Calu3 (cell line): ENCODE measurements around the gene SLC44A5. TPM values are rescaled to one million over a fixed set of nuclear protein-coding genes. Genes with fewer than 3 reads are reported as not detected.

Experiments used
- BruUV-seq: library from RNA; stranded (reverse); fragments of 400-500 nt; replicated peaks from 2 replicates; lab custom pipeline; 2021; lab: Mats Ljungman, UMichigan
- CTCF ChIA-PET: fragments of 300-600 bp; sonication (Branson Sonifier 250); formaldehyde crosslinking; loops from one replicate; lab custom pipeline; 2022; ENCODE audit warnings: antibody characterized with exemption; lab: Charles Lee
- DNase-seq: peaks from one replicate; pipeline ENCODE4 v3.0.0; 2022
- H3K27ac Mint-ChIP-seq: one replicate; pipeline ENCODE4 v1.8.0; 2022; ENCODE audit warnings: mixed read lengths; ENCODE audit not compliant: unreplicated experiment
- H3K27me3 Mint-ChIP-seq: one replicate; pipeline ENCODE4 v1.8.0; 2022; ENCODE audit warnings: mixed read lengths; ENCODE audit not compliant: unreplicated experiment
- H3K36me3 Mint-ChIP-seq: one replicate; pipeline ENCODE4 v1.8.0; 2022; ENCODE audit warnings: mild to moderate bottlenecking, moderate library complexity, mixed read lengths; ENCODE audit not compliant: insufficient read depth, unreplicated experiment
- H3K4me1 Mint-ChIP-seq: one replicate; pipeline ENCODE4 v1.8.0; 2022; ENCODE audit warnings: mild to moderate bottlenecking, low read depth, mixed read lengths; ENCODE audit not compliant: unreplicated experiment
- H3K4me3 Mint-ChIP-seq: one replicate; pipeline ENCODE4 v1.8.0; 2022; ENCODE audit warnings: mild to moderate bottlenecking, low read depth, moderate library complexity, mixed read lengths; ENCODE audit not compliant: unreplicated experiment
- H3K9me3 Mint-ChIP-seq: one replicate; pipeline ENCODE4 v1.8.0; 2022; ENCODE audit warnings: low read depth, mixed read lengths; ENCODE audit not compliant: unreplicated experiment
- intact Hi-C: fragments of 100-400 bp; cut with micrococcal nuclease; formaldehyde crosslinking; loops from one replicate; pipeline ENCODE4 v1.10.0; 2022; ENCODE audit not compliant: unreplicated experiment
- total RNA-seq: library from RNA; stranded (reverse); gene quantifications from 2 replicates; pipeline ENCODE4 v1.2.3, GENCODE V29; 2022
- TF ChIP-seq, protein P1 (sequence below): fragments of 200-600 bp; IDR thresholded peaks from one replicate; pipeline ENCODE4 v1.8.0; 2022; ENCODE audit warnings: antibody characterized with exemption; ENCODE audit not compliant: unreplicated experiment

Gene SLC44A5
- total RNA-seq, 1 experiment from 2014 or later: 5.8 TPM

DNA sequence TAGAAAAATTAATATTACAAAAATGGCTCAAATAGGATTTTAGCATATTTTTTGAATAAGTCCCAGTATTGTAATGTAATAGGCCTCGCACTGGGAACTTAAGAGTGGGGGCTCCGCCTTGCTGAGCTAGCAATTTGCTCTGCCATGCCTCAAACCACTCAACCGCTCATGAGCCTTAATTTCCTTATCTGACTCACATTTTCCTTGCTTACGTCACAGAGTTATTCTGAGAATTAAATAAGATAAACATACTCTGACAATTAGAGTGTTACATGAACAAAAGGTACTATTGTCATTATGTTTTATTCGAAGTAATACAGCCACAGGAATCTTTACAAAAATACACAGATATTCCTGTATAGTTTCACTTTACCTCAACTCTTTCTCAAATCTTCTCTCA lies 108.1 kb downstream of the SLC44A5 start:
- H3K36me3 Mint-ChIP-seq: peaks cover 11% of the 10 kb centered on the region
- peaks cover 3% of the 10 kb centered on the region for H3K9me3 Mint-ChIP-seq
- TF ChIP-seq, protein P1, sequence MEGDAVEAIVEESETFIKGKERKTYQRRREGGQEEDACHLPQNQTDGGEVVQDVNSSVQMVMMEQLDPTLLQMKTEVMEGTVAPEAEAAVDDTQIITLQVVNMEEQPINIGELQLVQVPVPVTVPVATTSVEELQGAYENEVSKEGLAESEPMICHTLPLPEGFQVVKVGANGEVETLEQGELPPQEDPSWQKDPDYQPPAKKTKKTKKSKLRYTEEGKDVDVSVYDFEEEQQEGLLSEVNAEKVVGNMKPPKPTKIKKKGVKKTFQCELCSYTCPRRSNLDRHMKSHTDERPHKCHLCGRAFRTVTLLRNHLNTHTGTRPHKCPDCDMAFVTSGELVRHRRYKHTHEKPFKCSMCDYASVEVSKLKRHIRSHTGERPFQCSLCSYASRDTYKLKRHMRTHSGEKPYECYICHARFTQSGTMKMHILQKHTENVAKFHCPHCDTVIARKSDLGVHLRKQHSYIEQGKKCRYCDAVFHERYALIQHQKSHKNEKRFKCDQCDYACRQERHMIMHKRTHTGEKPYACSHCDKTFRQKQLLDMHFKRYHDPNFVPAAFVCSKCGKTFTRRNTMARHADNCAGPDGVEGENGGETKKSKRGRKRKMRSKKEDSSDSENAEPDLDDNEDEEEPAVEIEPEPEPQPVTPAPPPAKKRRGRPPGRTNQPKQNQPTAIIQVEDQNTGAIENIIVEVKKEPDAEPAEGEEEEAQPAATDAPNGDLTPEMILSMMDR: no peak
- CTCF ChIA-PET: no interaction called here
- H3K27me3 Mint-ChIP-seq: no peaks in the 10 kb centered on the region
- BruUV-seq: no TSS peak
- DNase-seq: peak; percentile 24
- H3K4me1 Mint-ChIP-seq: peaks cover 10% of the 10 kb centered on the region
- H3K4me3 Mint-ChIP-seq: peak overlapping the region; percentile 31
- peak overlapping the region; percentile 89 for H3K27ac Mint-ChIP-seq
- intact Hi-C loops: loop anchor here (5.0 kb wide), 1 partner anchor 115 kb away; no protein-coding TSS in a partner anchor

DNA sequence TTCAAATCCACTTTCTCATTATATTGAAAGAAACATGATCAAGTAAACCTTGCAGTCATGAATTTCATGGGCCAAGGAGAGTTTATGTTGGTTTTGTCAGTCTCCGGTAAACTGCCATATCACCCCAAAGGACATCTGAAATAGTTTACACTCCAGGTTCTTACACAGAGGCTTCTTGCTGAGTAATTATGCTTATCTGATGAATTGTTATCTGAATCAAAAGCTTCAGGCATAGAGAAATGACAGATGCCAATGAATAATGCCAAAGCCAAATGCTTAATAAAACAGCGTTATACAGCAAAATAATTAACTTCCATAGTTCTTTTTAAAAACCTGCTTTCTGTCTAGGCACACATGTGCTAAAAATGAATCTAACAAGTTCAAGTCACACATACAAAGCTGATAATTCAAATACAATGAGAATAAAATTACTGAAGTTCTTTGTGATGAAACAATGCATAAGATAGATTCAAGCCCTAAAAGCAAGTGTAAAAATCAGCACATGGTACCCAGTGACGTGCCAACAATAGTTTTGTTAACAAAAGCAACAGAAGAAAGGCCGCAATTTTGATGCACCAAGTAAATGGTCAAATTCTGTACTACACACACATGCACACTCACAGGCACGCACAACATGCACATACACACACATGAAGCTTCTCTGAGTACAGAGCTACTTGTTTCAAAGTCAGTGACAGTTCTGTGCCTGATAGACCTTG lies 109.2 kb downstream of the SLC44A5 start:
- peaks cover 11% of the 10 kb centered on the region for H3K36me3 Mint-ChIP-seq
- no peak overlapping the region for H3K27ac Mint-ChIP-seq
- H3K4me3 Mint-ChIP-seq: no peak overlapping the region
- CTCF ChIA-PET: interaction anchor here (0.6 kb wide), 1 partner anchor 224 kb away, joined by 4 read pairs; no protein-coding TSS in a partner anchor
- H3K4me1 Mint-ChIP-seq: peaks cover 10% of the 10 kb centered on the region
- BruUV-seq: no TSS peak
- DNase-seq: no peak
- H3K9me3 Mint-ChIP-seq: peaks cover 6% of the 10 kb centered on the region
- H3K27me3 Mint-ChIP-seq: no peaks in the 10 kb centered on the region
- intact Hi-C loops: loop anchor here (5.0 kb wide), 1 partner anchor 116 kb away; no protein-coding TSS in a partner anchor
- TF ChIP-seq, protein P1: no peak

DNA sequence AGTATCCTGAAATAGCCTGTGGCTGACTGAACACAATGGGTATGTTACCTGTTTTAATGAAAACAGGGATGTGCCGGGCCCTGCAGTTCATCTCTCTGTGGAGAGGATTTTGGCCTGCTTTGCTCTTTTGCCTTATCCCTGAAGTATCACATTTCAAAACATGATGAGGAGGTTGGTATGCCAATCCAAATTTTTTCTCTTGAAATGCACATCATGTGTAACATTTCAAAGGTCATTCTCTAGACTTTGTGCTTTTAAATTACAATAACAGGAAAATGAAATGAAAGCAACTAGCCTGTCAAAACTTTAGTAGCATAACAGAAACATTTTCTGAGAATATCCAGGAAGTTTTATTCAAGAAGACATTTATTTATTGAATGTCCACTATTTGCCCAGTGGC lies 118.9 kb downstream of the SLC44A5 start:
- Mint-ChIP-seq H3K36me3 (no peaks in the 10 kb centered on the region), H3K4me1 (no peaks in the 10 kb centered on the region), H3K9me3 (peaks cover 5% of the 10 kb centered on the region), H3K4me3 (no peak overlapping the region), H3K27me3 (no peaks in the 10 kb centered on the region), H3K27ac (no peak overlapping the region)
- no peak for DNase-seq
- TF ChIP-seq, protein P1: no peak
- intact Hi-C loops: no loop called here
- CTCF ChIA-PET: no interaction called here
- no TSS peak for BruUV-seq

DNA sequence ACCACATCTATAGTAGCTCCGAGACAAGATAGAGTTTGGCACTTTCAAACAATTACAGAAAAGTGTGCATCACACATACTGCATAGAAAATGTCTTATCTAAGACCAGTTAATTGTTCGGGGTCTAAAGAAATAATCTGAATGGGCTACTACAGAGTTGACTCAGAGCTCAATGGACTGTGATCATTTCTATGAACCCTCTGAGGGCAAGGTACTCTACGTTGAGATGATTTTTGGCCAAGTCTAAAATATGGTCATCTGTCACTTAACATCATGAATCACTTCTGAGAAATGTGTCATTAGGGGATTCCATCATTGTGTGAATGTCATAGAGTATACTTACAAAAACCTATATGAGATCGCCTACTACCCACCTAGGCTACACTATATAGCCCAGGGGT lies 123.5 kb downstream of the SLC44A5 start:
- intact Hi-C loops: no loop called here
- CTCF ChIA-PET: no interaction called here
- no peaks in the 10 kb centered on the region for H3K27me3 Mint-ChIP-seq

More for the DNA sequence above, 123.5 kb downstream of the SLC44A5 start:
- no peak for DNase-seq
- TF ChIP-seq, protein P1: no peak
- Mint-ChIP-seq H3K9me3 (peaks cover 10% of the 10 kb centered on the region), H3K36me3 (no peaks in the 10 kb centered on the region), H3K27ac (no peak overlapping the region), H3K4me3 (no peak overlapping the region), H3K4me1 (no peaks in the 10 kb centered on the region)
- no TSS peak for BruUV-seq
